ENCODE measurements around the gene LYZ. TPM values are rescaled to one million over a fixed set of nuclear protein-coding genes. Genes with fewer than 3 reads are reported as not detected.
"Not testable (repeated sequence)": the region's sequence is repeated elsewhere in the genome, so short reads cannot be mapped to it uniquely, and the experiment has no call there.

The LYZ gene
- polyA plus RNA-seq (2013, experiment 1 of 2; ENCODE audit: insufficient read length), result 0.34 TPM
- polyA plus RNA-seq (2013, experiment 2 of 2; ENCODE audit: insufficient read length), result 0.63 TPM

DNA sequence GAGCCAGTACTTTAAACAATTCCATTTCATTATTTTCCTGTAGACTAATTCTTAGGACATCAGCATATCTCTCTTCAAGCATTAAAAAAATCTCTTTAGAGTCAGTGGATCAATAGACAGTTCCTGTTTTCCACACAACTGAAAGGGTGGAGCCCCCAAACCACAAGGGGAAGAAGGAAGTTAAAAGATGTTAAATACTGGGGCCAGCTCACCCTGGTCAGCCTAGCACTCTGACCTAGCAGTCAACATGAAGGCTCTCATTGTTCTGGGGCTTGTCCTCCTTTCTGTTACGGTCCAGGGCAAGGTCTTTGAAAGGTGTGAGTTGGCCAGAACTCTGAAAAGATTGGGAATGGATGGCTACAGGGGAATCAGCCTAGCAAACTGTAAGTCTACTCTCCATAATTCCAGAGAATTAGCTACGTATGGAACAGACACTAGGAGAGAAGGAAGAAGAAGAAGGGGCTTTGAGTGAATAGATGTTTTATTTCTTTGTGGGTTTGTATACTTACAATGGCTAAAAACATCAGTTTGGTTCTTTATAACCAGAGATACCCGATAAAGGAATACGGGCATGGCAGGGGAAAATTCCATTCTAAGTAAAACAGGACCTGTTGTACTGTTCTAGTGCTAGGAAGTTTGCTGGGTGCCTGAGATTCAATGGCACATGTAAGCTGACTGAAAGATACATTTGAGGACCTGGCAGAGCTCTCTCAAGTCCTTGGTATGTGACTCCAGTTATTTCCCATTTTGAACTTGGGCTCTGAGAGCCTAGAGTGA, at the start of gene LYZ:
Gene LYZ, plus strand, starts transcription at position 220 of the 777 bp plus-strand sequence. Its CDS starts 28 bp downstream, at position 248.
- no peak for DNase-seq

DNA sequence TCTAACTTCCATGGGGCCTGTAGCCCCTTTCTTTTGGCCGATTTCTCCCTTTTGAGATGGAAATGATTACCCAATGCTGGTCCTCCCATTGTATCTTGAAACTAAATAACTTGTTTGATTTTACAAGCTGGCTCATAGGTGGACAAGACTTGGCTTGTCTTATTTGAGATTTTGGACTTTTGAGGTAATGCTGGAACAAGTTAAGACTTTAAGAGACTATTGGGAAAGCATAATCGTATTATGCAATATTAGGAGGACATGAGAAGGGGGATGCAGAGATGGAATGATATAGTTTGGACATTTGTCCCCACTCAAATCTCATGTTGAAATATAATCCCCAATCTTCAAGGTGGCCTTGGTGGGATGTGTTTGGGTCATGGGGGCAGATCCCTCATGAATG, 49.2 kb upstream of the LYZ start:
- no peak for DNase-seq

DNA sequence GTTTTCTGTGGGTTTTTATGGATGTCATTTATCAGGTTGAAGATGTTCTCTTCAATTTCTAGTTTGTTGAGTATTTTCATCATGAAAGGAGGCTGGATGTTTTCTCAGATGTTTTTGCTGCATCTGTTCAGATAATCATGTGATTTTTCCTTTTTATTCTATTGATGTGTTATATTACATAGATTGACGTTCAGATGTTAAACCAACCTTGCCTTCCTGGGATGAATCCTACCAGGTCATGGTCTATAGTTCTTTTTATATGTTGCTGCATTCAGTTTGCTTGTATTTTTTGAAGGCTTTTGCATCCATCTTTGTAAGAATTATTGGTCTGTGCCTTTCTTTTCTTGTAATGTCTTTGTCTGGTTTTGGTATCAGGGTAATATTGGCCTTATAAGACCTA, 43.9 kb upstream of the LYZ start:
- no peak for DNase-seq

DNA sequence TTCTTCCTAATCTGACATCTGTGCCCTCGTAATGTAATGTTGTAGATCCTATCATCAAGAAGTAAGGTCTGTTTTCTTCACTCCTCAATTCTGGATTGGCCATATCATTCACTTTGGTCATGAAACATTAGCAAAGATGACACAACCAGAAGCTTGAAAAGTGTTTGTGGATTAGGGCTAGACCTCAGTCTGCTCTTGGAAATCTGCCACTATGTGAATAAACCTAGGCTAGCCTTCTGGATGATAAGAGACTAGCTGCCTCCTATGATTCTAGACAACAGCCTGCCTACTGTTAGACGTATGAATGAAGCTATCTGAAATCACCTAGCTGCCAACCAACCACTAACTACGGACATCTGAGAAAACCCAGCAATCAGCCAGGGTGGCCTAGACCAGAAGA, 38.7 kb upstream of the LYZ start:
- DNase-seq, result no peak

DNA sequence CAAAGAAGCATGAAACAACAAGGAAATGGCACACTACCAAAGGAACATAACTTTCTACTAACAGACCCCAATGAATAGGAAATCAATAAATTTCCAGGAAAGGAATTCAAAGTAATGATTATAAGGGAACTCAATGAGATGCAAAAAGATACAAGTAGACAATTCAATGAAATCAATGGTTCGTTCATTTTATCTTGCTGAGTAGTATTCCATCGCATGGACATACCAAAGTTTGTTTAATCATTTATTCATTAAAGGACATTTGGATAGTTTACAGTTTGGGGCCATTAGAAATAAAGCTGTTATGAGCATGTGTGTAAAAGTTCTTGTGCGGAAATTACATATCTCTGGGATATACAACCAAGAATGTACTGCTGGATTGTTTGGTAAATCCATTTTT, 35.0 kb upstream of the LYZ start:
- DNase-seq, result no peak

DNA sequence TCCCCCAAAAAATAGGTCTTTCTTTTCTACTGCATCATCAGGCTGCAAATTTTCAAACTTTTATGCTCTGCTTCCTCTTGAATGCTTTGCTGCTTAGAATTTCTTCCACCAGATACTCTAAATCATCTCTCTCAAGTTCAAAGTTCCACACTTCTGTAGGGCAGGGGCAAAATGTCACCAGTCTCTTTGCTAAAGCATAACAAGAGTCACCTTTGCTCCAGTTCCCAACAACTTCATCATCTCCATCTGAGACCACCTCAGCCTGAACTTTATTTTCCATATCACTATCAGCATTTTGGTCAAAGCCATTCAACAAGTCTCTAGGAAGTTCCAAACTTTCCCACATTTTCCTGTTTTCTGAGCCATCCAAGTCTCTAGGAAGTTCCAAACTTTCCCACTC, 31.4 kb upstream of the LYZ start:
- not testable (repeated sequence) for DNase-seq

DNA sequence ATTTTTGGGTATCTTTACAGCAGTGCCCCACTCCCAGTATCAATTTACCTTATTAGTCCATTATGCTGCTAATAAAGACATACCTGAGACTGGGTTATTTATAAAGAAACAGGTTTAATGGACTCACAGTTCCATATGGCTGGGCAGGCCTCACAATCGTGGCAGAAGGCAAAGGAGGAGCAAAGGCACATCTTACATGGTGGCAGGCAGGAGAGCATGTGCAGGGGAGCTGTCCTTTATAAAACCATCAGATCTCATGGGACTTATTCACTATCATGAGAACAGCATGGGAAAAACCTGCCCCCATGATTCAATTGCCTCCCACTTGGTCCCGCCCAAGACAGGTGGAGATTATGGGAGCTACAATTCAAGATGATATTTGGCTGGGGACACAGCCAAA, 30.9 kb upstream of the LYZ start:
- not testable (repeated sequence) for DNase-seq

DNA sequence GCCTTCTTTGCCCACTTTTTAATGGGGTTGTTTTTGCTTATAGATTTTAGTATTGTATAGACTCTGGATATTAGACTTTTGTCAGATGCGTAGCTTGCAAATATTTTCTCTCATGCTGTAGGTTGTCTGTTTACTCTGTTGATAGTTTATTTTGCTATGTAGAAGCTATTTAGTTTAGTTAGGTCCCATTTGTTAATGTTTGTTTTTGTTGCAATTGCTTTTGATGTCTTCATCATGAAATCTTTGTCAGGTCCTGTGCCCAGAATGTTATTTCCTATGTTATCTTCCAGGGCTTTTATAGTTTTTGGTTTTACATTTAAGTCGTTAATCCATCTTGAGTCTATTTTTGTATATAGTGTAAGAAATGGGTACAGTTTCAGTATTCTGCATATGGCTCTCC, 30.0 kb upstream of the LYZ start:
- no peak for DNase-seq

DNA sequence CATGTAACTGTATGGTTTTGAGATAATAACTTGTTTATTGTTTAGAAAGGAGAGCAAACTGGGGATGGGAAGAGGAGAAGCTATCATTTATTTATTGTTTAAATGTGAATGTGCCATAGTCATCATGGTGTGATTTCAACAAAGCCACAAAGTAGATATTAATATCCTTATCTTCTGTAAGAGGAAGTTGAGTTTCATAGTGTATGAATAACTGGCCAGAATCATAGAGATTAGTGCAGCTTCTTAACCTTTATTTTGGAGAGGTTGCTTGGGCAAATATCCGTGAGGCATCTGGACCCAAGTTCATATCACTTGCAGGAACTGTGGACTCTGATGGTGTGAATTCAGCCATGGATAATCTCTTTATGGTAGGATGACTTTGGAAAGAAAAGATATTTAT, 26.8 kb upstream of the LYZ start:
- no peak for DNase-seq

DNA sequence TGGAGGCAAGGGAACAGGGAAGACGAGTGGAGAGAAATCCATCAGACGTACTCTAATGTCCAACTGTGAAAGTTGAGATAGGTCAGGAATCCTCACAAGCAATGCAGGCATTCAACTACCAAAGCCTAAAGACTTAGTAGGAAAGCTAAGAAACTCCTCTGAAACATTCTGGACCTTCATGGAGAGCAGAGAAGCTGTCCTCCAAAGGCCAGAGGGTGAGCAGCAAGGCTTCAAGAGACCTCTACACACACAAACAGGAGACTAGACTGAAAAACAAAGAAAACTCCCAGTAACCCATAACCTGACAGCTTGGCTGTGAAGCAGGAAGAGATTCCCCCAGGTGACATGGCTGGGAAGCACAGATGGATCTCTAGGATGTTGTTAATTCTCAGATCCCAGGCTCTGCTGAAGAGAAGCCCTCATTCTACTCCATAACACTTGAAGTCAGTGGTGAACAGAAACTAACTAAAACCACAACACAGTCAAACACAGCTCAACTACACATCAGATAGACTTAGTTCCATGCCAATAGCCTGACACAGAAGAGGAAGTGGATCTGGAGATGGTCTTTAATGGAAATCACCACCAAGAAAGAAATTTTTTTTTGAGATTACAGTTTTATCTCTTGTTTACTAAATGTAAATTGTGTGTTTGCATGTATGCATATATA, 23.2 kb upstream of the LYZ start:
- DNase-seq, result no peak

DNA sequence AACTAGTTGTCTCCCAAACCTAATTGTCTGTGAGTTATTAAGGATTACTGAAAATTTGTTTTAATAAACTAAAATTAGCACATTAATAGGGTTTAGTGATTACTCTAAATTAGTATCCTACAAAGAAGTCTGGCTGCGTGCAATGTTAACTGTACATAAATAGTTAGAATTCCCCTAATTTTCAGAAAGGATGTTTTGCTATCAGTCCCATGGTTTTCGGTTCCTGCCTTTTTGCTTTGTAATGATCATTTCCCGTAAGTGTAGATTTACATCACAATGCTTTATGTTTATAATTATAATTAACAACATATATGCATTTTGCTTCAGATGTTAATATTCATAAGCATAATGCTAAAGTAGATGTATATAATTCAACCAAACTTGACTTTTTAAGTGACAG, 19.8 kb upstream of the LYZ start:
- no peak for DNase-seq

DNA sequence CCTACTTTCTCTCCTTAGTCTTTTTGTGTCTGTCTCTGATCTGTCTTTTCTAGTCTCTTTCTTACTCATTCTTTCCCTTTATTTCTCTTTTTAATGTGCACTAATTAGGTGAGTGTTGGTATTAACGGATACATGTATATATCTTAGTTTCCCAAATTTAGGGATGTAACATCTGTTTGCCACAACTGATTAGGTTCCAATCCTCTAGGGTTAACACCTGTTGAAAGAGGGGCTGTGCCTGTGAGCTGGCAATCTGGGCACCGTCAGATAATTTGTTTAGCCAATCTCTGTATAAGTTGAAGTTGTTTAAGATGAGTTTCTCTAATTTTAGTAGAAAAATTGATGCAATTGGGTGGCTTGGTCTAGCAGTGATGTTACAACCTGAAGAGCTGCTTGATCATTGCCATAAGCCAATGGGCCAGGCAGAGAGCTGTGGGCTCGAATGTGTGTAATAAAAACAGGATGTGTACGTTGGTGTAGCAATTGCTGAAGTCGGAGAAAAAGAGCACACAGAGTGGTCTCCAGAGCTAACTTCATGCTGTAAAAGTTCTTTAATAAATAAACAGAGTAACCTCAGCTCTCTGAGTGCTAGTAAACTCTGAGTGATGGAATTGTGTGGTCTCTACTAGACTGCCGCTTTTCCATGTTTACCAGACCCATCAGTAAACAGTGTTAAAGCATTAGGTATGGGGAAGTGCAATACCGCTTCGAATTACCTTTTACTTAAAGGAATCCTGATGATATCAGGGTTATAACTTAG, 18.3 kb upstream of the LYZ start:
- DNase-seq, result no peak

DNA sequence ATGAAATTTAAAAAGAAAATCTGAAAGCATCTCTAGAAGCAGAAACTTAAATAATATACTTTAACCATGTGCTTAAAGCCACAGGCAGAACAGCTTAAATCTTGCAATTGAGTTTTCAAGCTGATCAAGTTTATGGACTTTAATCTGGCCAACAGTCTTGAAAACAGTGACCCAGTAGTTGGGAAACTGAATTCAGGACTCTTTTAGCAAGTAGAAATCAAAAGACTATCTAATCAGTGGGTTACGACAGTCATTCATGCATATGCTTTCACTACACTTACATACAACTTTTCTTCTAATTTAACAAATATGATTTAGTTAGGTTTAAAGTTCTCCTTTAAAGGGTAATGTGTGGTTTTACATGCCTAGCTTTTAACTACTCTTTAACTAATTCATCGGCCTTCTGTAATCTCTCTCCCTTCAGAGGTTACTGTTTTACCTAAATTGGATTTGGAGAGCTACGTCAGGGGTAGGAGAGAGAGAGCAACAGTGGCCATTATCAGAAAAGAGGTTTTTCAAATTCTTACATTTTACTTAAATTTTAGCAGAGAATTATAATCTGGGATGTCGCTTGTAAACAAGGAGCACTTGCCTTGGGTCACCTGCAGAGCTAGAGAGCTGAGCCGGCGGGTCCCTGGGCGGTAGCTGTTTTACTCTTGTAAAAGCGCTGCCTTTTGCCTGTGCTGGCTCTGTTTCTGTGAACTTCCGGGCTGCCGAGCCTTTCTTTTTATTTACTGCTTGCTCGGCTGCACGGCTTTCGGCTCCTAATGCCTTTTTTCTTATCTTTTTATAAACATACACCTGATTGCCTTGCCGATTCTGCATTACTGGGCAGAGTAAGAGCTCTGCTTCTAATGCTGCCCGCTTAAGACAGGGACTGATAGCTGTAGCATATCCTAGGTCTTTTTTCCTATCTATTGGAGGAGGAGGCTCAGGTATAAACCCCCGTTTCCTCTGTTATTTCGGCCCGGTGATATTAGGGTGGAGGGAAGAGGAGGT, 17.4 kb upstream of the LYZ start:
- DNase-seq, result no peak

DNA sequence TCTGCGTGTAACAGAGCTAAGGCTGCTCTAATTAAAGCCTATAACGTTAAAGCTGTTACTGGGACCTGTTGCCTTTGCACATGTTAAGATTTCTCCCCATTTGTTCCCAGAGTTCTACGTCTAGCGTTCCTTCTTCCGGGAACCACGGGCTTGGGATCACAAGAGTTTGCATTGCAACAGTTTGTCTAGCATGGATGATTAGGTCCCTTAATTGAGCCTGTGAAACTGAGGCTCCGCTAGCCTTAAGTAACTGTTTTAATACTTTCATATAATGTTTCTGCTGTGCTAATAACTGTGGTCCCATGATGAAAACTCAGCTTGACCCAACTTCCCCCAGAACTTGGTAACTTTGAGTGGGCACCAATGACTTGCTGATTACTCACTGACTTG, 16.7 kb upstream of the LYZ start:
- no peak for DNase-seq

DNA sequence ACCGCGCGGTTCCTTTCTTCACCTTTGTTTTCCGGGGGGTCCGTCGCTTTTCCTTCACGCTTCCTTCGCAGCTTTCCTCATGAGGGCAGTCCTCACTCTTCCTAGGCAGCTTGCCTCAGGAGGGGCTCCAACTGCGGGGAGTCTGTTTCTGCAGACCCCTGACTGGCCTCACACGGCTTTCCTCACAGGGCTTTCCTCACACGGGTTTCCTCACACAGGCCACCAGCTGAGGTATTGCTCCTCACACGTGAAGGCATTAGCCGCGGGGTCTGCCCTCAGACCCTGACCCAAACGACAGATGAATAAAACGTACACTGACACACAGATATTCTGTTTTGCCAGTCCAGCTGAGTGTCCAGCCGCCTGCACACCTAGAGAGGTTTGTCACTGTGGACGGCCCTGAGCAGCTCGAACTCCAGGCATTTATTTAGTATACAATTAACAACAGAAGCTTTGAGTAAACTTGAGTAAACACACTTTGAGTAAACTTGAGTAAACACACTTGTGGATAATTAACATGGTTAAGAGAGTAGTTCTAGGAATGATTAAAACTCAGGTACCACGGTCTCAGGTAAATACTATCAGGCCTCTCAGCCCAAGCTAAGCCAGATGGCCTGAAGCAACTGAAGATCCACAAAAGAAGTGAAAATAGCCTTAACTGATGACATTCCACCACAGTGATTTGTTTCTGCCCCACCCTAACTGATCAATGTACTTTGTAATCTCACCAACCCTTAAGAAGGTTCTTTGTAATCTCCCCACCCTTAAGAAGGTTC, 16.1 kb upstream of the LYZ start:
- no peak for DNase-seq

DNA sequence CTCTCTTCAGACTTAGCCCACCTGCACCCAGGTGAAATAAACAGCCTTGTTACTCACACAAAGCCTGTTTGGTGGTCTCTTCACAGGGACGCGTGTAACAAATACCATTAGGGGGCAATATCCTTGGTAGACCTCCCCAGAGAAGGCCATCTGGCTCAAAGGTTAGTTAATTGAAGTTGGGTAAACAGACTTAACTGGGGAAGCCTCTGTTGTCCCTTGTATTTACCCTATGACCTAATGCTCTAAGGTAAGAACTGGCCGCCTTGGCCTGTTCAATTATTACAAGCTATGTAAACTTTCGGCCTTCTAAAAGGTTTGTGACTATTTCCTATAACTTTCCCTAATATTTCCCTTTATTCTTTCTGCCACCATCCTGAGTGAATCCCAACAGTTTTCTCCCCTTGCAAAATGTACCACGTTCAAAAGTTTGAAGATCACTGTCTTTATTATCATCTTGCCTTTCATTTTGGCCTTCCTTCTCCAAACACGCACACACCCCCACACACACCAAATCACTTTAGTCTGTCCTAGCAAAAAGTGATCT, 15.3 kb upstream of the LYZ start:
- DNase-seq, result no peak

DNA sequence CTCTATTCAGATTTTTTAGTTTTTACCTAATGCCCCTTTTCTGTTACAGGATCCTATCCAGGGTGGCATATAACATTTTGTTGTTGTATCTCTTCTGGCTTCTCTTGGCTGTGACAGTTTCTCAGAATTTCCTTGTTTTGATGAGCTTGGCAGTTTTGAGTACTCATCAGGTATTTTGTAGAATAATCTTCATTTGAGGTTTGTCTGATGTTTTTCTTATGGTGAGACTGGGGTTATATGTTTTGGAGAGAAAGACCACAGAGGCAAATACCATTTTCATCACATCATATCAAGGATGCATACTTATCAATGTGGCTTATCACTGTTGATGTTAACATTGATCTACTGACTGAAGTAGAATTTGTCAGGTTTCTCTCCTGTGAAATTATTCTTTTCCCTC, 14.0 kb upstream of the LYZ start:
- no peak for DNase-seq

DNA sequence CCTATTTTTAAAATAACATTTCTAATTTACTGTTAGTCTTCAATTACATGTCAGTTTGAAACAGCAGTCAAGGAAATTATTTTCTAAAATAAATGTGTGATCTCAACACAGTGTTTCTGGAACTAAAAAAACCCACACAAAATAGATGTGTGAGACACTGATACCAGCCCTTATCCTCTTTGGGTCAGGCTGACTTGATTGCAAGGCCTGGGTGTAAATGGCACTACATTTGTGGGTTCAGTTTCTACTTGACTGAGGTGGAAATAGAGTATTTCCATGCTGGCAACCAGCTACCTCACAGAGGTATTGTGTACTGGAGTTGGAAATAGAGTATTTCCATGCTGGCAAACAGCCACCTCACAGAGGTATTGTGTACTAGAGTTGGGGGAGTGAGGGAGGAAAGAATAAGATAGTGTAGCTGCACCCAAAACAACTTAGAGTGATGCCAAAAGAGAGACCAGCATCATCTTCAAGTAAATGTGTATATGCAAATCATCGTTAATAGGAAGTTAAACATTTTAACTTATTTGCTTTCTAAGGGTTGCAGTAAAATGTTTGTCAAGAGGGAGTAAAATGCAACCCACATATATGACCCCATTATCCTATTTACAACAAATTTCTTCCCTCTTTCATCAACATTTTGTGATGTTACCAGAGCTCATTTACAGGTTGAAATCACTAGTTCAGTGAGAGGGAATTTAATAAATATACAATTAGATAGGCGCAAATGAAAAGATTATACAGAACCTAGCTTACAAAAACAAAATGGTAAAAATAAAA, 10.7 kb upstream of the LYZ start:
- DNase-seq, result no peak

DNA sequence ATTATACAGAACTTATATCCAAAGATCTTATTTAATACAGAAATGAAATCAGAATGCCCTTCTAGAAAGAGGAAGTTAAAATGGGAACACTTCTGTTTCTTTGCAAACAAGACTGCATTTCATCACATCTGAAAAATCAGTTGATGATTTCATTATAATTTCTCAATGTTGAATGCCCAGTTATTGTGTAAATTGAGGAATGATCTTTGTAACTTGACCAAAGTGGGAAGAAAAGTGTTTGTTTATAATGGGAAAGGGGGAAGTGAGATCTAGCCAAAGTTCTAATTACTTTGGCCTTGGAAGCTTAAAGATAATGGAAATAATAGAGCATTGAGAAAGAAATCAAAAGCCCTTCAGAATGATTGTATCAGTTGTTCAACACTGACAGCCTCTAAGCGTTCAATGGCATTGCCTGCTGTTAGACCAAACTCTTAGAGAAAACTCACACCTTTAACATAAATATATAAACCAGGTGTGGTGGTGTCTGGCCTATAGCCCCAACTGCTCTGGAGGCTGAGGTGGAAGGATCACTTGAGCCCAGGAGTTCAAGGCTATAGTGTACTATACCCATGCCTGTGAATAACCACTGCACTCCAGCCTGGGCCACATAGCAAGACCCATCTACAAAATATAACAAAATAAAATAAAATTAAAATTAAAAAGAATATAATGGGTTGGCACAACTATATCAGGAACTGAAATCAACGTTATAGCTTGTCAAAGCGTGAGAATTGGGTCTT, 9.9 kb upstream of the LYZ start:
- no peak for DNase-seq

DNA sequence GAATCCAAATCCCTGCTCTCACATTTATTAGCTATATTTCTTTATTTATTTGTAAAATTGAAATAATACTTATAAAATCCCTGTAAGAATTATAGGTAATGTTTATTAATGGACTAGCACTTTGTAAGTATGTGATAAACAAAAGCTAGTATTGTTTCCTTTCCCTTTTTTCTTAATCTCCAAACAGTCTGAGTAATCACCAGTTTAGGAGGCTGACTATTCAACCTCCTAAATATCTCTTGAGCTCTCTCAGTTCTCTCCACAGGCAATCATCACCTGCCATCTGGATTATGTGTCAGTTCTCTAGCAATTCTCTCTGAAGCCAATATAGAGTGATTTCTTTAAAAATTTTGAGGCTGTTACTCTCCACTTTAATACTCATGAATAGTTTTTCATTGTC, 9.2 kb upstream of the LYZ start:
- no peak for DNase-seq
